SK-N-SH (cell line): ENCODE measurements around the gene EXOC1L. TPM values are rescaled to one million over a fixed set of nuclear protein-coding genes. Genes with fewer than 3 reads are reported as not detected.

Source experiments
- CTCF ChIA-PET: fragments of 300-600, 350-600 bp; formaldehyde crosslinking; extraction: SDS; loops from one replicate; lab custom pipeline; 2021; lab: Yijun Ruan, JAX
- POLR2A ChIA-PET: fragments of 350-600 bp; sonication (Branson Sonifier 250); formaldehyde crosslinking; extraction: SDS; loops from one replicate; lab custom pipeline; 2020; ENCODE audit warnings: antibody characterized with exemption, inconsistent platforms; lab: Yijun Ruan, JAX
- DNase-seq: peaks from one replicate; pipeline ENCODE4 v3.0.0; 2012
- H2AFZ ChIP-seq: fragments of 200-600 bp; sonication (generic); 2 replicates; pipeline ENCODE4 v1.8.1; 2016; ENCODE audit warnings: antibody characterized with exemption, mild to moderate bottlenecking, low read depth
- H3F3A ChIP-seq: fragments of 200-600 bp; sonication (generic); replicated peaks from 2 replicates; pipeline ENCODE3; 2016; ENCODE audit warnings: antibody characterized with exemption, mild to moderate bottlenecking; ENCODE audit not compliant: insufficient read depth
- H3K27ac ChIP-seq, 2 experiments: fragments of 200-500 bp in 1 of 2; fragments of 200-600 bp in 1 of 2; sonication (Bioruptor generic) in 1 of 2; sonication (generic), shearing (Covaris generic) in 1 of 2; 2 replicates each; pipeline versions ENCODE4 v1.5.1 to v1.6.1; 2014 to 2016; ENCODE audit warnings: low read depth in 2 of 2, inconsistent platforms in 1 of 2, low read length in 1 of 2, mild to moderate bottlenecking in 1 of 2, mixed read lengths in 1 of 2
- H3K27me3 ChIP-seq: fragments of 200-600 bp; sonication (generic), shearing (Covaris generic); 2 replicates; pipeline ENCODE4 v1.6.1; 2016; ENCODE audit warnings: mixed run types; ENCODE audit not compliant: insufficient read depth
- H3K36me3 ChIP-seq, 2 experiments: fragments of 200-500 bp in 1 of 2; fragments of 200-600 bp in 1 of 2; sonication (Bioruptor generic) in 1 of 2; sonication (generic) in 1 of 2; replicated peaks in 1 of 2; 2 replicates each; pipeline versions ENCODE3 to v1.5.1; 2014 to 2016; ENCODE audit warnings: low read length in 1 of 2, mild to moderate bottlenecking in 1 of 2; ENCODE audit not compliant: insufficient read depth in 2 of 2, control insufficient read depth in 1 of 2
- H3K4me1 ChIP-seq, 2 experiments: fragments of 200-500 bp in 1 of 2; fragments of 200-600 bp in 1 of 2; sonication (Bioruptor generic) in 1 of 2; sonication (generic), shearing (Covaris generic) in 1 of 2; 2 replicates each; pipeline versions ENCODE4 v1.5.1 to v1.6.1; 2014 to 2016; ENCODE audit warnings: low read depth in 1 of 2, low read length in 1 of 2, mixed run types in 1 of 2; ENCODE audit not compliant: insufficient read depth in 2 of 2, control insufficient read depth in 1 of 2
- H3K4me2 ChIP-seq: fragments of 200-600 bp; sonication (generic), shearing (Covaris generic); 2 replicates; pipeline ENCODE4 v1.6.1; 2017; ENCODE audit warnings: mixed run types
- H3K4me3 ChIP-seq, 2 experiments: fragments of 200-500 bp in 1 of 2; fragments of 200-600 bp in 1 of 2; sonication (Bioruptor generic) in 1 of 2; sonication (generic), shearing (Covaris generic) in 1 of 2; 2 replicates each; pipeline versions ENCODE4 v1.5.1 to v1.8.1; 2014 to 2016; ENCODE audit warnings: low read depth in 2 of 2, inconsistent platforms in 1 of 2, low read length in 1 of 2, mild to moderate bottlenecking in 1 of 2, mixed read lengths in 1 of 2, moderate library complexity in 1 of 2
- H3K79me2 ChIP-seq: fragments of 200-600 bp; sonication (generic); 2 replicates; pipeline ENCODE4 v1.8.1; 2017; ENCODE audit warnings: mild to moderate bottlenecking; ENCODE audit not compliant: insufficient read depth
- H3K9ac ChIP-seq: fragments of 200-600 bp; sonication (generic); 2 replicates; pipeline ENCODE4 v1.6.1; 2017; ENCODE audit warnings: mixed run types
- H3K9me2 ChIP-seq: fragments of 200-600 bp; sonication (generic); 2 replicates; pipeline ENCODE4 v1.6.1; 2017; ENCODE audit warnings: mixed run types
- H3K9me3 ChIP-seq: fragments of 200-600 bp; sonication (generic); 2 replicates; pipeline ENCODE4 v1.6.1; 2017; ENCODE audit warnings: mixed run types, mild to moderate bottlenecking, moderate library complexity
- H4K20me1 ChIP-seq: fragments of 200-600 bp; sonication (generic); 2 replicates; pipeline ENCODE4 v1.6.1; 2017; ENCODE audit warnings: mild to moderate bottlenecking, mixed run types; ENCODE audit not compliant: insufficient read depth
- FOSL2 ChIP-seq: IDR thresholded peaks from 2 replicates; pipeline ENCODE4 v1.4.0; 2012; ENCODE audit warnings: low read depth, mild to moderate bottlenecking, moderate library complexity, borderline replicate concordance
- FOXM1 ChIP-seq: IDR thresholded peaks from 2 replicates; pipeline ENCODE4 v1.4.0; 2012; ENCODE audit warnings: low read depth, mild to moderate bottlenecking
- GABPA ChIP-seq: IDR thresholded peaks from 2 replicates; pipeline ENCODE4 v1.4.0; 2012; ENCODE audit warnings: low read depth, mild to moderate bottlenecking
- GATA2 ChIP-seq: sonication (generic); formaldehyde crosslinking; IDR thresholded peaks from 2 replicates; pipeline ENCODE4 v1.5.0; 2020; ENCODE audit warnings: mild to moderate bottlenecking, missing genetic modification reagents
- IRF3 ChIP-seq: fragments of 150-350 bp; IDR thresholded peaks from 2 replicates; pipeline ENCODE4 v1.6.1; 2016; ENCODE audit warnings: mild to moderate bottlenecking, low read depth, low read length
- JUND ChIP-seq: IDR thresholded peaks from 2 replicates; pipeline ENCODE4 v1.4.0; 2012
- NRF1 ChIP-seq: IDR thresholded peaks from 2 replicates; pipeline ENCODE4 v1.6.1; 2012; ENCODE audit warnings: low read depth, mild to moderate bottlenecking, low read length
- POLR2AphosphoS5 ChIP-seq: IDR thresholded peaks from 2 replicates; pipeline ENCODE4 v1.6.1; 2012; ENCODE audit warnings: low read depth, low read length
- REST ChIP-seq: IDR thresholded peaks from 2 replicates; pipeline ENCODE4 v1.6.1; 2012; ENCODE audit warnings: mild to moderate bottlenecking, low read depth, low read length, moderate library complexity
- TCF12 ChIP-seq: IDR thresholded peaks from 2 replicates; pipeline ENCODE4 v1.4.0; 2012
- USF2 ChIP-seq: fragments of 150-350 bp; IDR thresholded peaks from 2 replicates; pipeline ENCODE4 v1.6.1; 2017; ENCODE audit warnings: antibody characterized with exemption, low read length, low read depth, borderline replicate concordance
- polyA plus RNA-seq, 3 experiments: library from polyadenylated mRNA; depleted of rRNA; stranded (reverse); fragments of >200 nt; gene quantifications; 2 replicates each; pipeline ENCODE4 v1.2.3, GENCODE V29; 2012
- TF ChIP-seq, protein P1 (sequence below): IDR thresholded peaks from 2 replicates; pipeline ENCODE4 v1.4.0; 2012; ENCODE audit warnings: low read depth, borderline replicate concordance

The EXOC1L gene
- polyA plus RNA-seq, 1 of the 3 experiments (the other 2 are of a cell fraction), result not detected

GRCh38 chr4:55807556-55807955 is 12.0 kb upstream of the EXOC1L start:
- CTCF ChIA-PET, result interaction anchor here (1.6 kb wide), 2 partner anchors 21 to 26 kb away, joined by 3 read pairs; no protein-coding TSS in a partner anchor

More at GRCh38 chr4:55807556-55807955, 12.0 kb upstream of the EXOC1L start:
- H3K9ac ChIP-seq, result no peak overlapping the region
- TF ChIP-seq IRF3, result no peak
- TF ChIP-seq USF2, result no peak
- TF ChIP-seq FOXM1, result no peak
- TF ChIP-seq TCF12, result no peak
- TF ChIP-seq, protein P1, sequence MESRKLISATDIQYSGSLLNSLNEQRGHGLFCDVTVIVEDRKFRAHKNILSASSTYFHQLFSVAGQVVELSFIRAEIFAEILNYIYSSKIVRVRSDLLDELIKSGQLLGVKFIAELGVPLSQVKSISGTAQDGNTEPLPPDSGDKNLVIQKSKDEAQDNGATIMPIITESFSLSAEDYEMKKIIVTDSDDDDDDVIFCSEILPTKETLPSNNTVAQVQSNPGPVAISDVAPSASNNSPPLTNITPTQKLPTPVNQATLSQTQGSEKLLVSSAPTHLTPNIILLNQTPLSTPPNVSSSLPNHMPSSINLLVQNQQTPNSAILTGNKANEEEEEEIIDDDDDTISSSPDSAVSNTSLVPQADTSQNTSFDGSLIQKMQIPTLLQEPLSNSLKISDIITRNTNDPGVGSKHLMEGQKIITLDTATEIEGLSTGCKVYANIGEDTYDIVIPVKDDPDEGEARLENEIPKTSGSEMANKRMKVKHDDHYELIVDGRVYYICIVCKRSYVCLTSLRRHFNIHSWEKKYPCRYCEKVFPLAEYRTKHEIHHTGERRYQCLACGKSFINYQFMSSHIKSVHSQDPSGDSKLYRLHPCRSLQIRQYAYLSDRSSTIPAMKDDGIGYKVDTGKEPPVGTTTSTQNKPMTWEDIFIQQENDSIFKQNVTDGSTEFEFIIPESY, result no peak
- no peak for TF ChIP-seq NRF1
- TF ChIP-seq GATA2 (CRISPR knock-in tag), result no peak
- no peak for TF ChIP-seq REST
- TF ChIP-seq GABPA, result no peak
- TF ChIP-seq JUND, result no peak
- no peak for TF ChIP-seq FOSL2
- TF ChIP-seq POLR2AphosphoS5, result no peak
- no peak overlapping the region for H2AFZ ChIP-seq
- H3K4me2 ChIP-seq, result no peak overlapping the region
- H3K4me3 ChIP-seq, result no peak overlapping the region
- H3K79me2 ChIP-seq, result no peaks in the 10 kb centered on the region
- H4K20me1 ChIP-seq, result no peaks in the 10 kb centered on the region
- H3K27ac ChIP-seq, result no peak overlapping the region
- POLR2A ChIA-PET, result no interaction called here
- peaks cover 0 to 4% of the 10 kb centered on the region in 2 experiments; a peak in 2 of 4 replicates for H3K4me1 ChIP-seq
- no peaks in the 10 kb centered on the region for H3F3A ChIP-seq
- H3K9me2 ChIP-seq, result no peaks in the 10 kb centered on the region
- no peaks in the 10 kb centered on the region for H3K27me3 ChIP-seq
- H3K36me3 ChIP-seq, result no peaks in the 10 kb centered on the region
- no peak for DNase-seq
- H3K9me3 ChIP-seq, result no peaks in the 10 kb centered on the region
